Right renal pelvis (tissue), 4 donors: ENCODE measurements around the gene GPC3. TPM values are rescaled to one million over a fixed set of nuclear protein-coding genes. Genes with fewer than 3 reads are reported as not detected.

ENCODE experiments used
- DNase-seq, 4 donors: peaks; one replicate each; pipeline ENCODE4 v3.0.0-alpha.2; 2013; ENCODE audit warnings: low read depth in 4 of 4, low spot score in 3 of 4, missing footprints in 1 of 4
- polyA plus RNA-seq, 4 donors: library from polyadenylated mRNA; unstranded; fragments of 120-200 nt; gene quantifications; one replicate each; pipeline ENCODE4 v1.2.1, GENCODE V29; 2013; ENCODE audit not compliant: insufficient read length in 4 of 4

The GPC3 gene
- polyA plus RNA-seq, 4 donors, result 1,095 to 1,238 (median 1,173) TPM

DNA sequence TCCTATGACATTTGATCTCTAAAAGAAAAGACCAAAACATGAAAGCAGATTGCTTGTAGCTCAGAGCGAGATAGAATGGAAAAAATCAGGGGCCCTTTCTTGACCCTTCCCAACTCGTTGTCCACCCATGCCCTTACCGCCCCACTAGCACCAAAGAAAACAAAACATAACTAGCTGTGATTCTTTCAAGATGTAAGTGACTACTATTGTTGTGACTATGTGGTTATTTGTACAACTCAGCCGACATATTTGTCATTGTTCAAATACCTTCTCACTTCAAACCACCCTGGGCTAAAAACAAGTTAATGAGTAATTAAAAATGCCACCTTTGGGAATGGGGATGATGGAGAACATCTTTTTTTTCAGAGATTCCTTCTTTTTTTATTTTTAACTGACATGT, 399.0 kb downstream of the GPC3 start:
- no peak for DNase-seq

GRCh38 chrX:133583825-133584224, 401.6 kb downstream of the GPC3 start:
- no peak for DNase-seq

DNA sequence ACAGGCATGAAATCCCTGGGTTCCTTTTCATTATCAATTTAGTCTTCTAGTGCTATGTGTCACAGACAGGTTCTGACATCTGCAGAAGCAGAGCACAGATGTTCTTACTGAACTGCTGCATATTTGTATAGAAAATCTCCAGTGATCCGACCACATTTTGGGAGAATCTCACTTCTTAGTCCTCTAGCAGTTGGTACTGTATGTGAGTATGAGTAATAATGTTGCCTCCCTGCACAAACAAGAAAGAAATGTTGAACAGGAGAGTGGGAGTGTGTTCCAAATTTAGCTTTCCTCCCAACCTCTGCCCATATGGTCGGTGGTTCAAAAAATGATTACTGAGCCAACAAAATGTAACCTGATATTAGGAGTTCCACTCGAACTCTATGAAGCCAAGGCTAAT, 404.8 kb downstream of the GPC3 start:
- DNase-seq, result no peak

DNA sequence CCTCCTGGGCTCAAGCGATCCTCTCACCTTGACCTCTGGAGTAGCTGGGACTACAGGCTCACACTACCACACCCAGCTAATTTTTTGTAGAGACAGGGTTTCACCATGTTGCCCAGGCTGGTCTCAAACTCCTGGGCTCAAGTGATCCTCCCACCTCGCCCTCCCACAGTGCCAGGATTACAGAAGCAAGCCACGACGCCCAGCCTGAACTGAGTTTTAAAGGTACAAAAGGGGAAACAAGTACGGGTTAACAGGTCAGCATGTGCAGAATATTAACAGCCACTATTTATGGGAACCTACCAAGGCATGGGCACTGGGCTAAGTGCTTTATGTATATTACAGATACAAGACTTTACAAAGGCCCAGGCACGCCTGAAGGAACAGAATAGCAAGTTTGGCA, 405.8 kb downstream of the GPC3 start:
- DNase-seq, result no peak

- no peak for DNase-seq
Observed at GRCh38 chrX:133576876-133577275, 408.5 kb downstream of the GPC3 start.

- no peak for DNase-seq
Observed at GRCh38 chrX:133575501-133576136, 409.8 kb downstream of the GPC3 start.

DNA sequence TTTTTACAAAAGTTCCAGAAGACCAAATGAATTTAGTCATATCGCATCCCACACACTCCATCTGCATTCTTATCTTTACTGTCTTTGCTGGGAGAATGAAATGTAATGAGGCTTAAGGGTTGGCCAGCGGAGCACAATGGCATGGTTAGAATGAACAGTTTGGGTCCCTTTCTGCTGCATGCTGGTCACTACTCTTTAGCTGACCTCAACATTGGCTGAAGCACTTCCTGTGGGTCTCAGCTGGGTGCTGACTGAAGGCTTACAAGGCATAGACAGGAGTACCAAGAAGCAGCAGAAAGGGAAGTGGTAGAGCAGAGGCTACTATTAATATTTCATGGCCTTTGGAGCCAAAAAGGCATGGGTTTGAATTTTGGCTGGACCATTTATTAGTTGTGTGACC, 410.7 kb downstream of the GPC3 start:
- no peak for DNase-seq

DNA sequence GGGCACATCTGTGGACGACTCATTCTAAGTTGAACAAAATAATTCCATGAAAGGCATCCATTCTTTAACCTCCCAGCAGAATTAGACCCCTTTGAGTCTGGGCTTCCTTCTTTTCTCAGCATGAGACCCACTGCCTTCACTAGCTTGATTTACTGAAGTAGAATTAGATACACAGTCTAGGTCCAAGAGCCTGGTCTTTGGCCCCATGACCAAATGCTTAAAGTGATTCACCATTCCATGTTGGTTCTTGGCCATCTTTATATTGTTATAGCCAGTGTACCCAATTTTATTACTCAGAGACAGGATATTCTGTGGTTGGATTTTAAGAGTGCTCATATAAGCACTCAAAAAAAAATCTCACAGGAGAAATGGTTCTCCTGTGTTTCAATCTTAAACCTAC, 414.8 kb downstream of the GPC3 start:
- no peak for DNase-seq

GRCh38 chrX:133569217-133569616, 416.2 kb downstream of the GPC3 start:
- DNase-seq, result no peak

DNA sequence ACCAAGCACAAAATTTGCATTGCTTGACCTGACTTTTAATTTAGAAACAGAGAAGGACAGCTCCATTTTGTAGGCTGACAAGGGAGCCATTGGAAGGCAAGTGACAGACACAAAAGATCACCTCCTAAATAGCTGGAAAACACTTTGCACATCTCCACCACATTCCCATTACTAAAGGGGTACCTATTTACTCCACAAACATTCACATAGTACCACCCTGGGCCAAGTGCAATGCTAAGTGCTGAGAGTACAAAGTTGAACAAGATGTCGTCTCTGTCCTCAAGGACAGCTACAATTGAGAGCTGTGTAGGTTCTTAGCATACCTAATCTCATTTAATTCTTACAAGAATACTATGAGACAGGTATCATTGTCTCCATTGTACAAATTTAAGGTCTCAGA, 417.3 kb downstream of the GPC3 start:
- DNase-seq, result no peak

DNA sequence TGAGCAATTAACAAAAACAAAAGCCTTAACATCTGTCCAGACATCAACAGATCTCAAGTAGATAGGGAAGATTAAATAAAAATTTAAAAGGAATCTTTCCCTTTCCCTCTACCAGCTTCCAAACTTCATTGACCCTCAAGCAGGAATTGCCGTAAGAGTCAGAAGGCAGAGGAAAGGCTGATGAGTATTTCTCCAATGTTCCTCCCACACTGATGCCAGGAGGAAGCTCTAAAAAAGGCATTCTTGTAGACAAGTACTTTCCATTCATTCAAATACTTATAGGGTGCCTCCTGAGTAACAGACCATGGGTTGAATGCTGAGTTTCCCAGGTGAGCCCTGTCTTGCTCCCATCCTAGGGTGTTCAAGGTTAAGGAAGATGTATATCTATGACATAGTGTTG, 418.5 kb downstream of the GPC3 start:
- DNase-seq, result no peak

GRCh38 chrX:133563705-133564104, 421.7 kb downstream of the GPC3 start:
- no peak for DNase-seq

DNA sequence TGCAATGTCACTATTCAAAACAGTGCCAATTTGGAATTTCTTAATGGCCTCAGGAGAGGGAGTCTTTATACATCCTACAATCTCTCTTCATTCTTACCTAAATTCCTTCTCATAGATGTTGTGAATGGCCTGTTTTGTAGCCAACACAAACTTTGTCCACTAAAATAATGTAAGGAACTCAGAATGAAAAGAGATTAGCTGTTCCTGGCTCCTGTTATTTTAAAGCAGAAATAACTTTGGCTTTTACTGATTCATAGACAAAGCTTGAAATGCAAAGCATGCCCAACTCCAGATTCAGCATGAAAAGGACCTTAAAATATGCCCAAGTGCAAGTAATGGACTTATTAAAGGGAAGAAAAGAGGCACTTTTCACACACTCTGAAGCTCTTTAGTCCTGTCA, 424.1 kb downstream of the GPC3 start:
- DNase-seq, result no peak

DNA sequence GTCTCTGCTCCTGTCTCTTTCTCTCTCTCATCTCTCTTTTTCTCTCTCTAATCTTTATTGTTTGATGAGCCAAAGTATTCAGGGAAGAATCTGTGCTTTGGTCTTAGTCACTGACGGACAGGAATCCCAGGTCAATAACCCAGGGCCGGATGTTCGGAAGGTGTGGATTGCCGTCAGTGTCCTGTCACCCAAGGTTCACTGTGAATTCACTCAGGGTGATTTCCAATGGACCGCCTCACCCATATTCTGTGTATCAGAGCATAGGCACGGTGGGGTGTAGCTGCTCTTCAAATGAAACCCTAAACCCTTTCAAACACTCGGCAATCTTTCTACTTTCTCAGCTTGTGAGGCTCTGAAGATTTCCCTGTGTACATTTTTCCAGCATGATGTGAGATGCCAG, 425.5 kb downstream of the GPC3 start:
- DNase-seq, result no peak

- no peak for DNase-seq
Observed at GRCh38 chrX:133555782-133556458, 429.5 kb downstream of the GPC3 start.

- no peak for DNase-seq
Observed at GRCh38 chrX:133550665-133551485, 434.5 kb downstream of the GPC3 start.

DNA sequence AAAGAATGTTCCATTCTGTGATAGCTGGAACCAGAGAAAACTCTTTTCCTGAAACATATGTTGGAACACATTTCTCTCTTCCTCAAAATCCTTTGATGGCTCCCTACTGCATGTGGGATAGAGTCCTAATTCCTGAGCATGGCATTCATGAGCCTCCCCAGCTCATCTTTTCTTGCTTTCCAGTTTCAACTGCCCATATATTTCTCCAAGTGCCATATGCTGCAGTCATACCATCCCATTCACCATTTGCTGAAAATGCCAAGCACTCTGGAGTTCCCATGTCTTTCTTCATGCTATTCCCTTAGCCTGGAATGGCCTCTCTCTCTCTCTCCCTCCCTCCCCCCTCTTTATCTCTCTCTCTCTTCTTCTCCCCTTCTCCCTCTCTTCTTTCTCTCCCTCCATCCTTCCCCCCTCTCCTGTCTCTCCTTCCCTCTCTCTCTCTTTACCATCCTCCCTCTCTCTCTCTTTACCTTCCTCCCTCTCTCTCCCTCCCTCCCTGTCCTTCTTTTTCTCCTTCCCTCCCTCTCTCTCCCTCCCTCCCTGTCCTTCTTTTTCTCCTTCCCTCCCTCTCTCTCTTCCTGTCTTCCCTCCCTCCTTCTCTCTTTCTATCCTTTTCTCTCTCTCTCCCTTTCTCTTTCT, 436.0 kb downstream of the GPC3 start:
- DNase-seq, result no peak

- DNase-seq, result no peak
Observed at GRCh38 chrX:133546441-133546840, 439.0 kb downstream of the GPC3 start.

GRCh38 chrX:133544778-133545177, 440.6 kb downstream of the GPC3 start:
- DNase-seq, result no peak

- no peak for DNase-seq
Observed at GRCh38 chrX:133544115-133544514, 441.3 kb downstream of the GPC3 start.

DNA sequence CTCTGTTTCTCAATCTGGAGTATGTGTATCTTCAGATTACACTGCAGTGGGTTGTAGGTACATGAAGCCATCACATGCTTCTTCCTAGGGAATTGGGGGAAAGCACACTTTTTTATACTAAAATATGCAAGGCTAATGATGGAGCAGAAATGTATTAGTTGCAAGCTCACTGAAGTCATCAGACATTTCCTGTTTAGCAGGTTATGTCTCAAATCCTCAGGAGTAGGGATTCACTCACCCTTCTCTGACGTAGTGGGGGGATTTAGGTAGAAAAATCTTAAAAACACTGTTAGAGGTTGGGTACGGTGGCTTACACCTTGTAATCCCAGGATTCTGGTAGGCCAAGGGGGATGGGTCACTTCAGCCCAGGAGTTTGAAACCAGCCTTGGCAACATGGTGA, 441.7 kb downstream of the GPC3 start:
- no peak for DNase-seq
